ENCODE measurements around the gene KRT4. TPM values are rescaled to one million over a fixed set of nuclear protein-coding genes. Genes with fewer than 3 reads are reported as not detected.
"Not testable (repeated sequence)": the region's sequence is repeated elsewhere in the genome, so short reads cannot be mapped to it uniquely, and the experiment has no call there.

KRT4 gene
- total RNA-seq, 3 donors from 2014 or later: not detected

- H3K4me1 Mint-ChIP-seq (ENCODE audit: low read depth): no peaks in the 10 kb centered on the region
- no peak for ATAC-seq
- H3K36me3 Mint-ChIP-seq (ENCODE audit: insufficient read depth): no peaks in the 10 kb centered on the region
- no peak overlapping the region for H3K4me3 Mint-ChIP-seq
- no peaks in the 10 kb centered on the region for H3K9me3 Mint-ChIP-seq
- H3K27me3 Mint-ChIP-seq (ENCODE audit: low read depth): no peaks in the 10 kb centered on the region
- no peak for DNase-seq
Observed at GRCh38 chr12:52798003-52798670, 15.8 kb downstream of the KRT4 start.

GRCh38 chr12:52797529-52797894, 16.4 kb downstream of the KRT4 start:
- Mint-ChIP-seq H3K27me3 (ENCODE audit: low read depth) (no peaks in the 10 kb centered on the region), H3K9me3 (no peaks in the 10 kb centered on the region), H3K4me1 (ENCODE audit: low read depth) (no peaks in the 10 kb centered on the region), H3K4me3 (no peak overlapping the region), H3K36me3 (ENCODE audit: insufficient read depth) (no peaks in the 10 kb centered on the region)
- ATAC-seq: no peak
- no peak for DNase-seq

- no peak for DNase-seq
- ATAC-seq: no peak
- Mint-ChIP-seq H3K9me3 (no peaks in the 10 kb centered on the region), H3K4me3 (no peak overlapping the region), H3K27me3 (ENCODE audit: low read depth) (no peaks in the 10 kb centered on the region), H3K36me3 (ENCODE audit: insufficient read depth) (no peaks in the 10 kb centered on the region), H3K4me1 (ENCODE audit: low read depth) (no peaks in the 10 kb centered on the region)
Observed at GRCh38 chr12:52796839-52797528, 16.9 kb downstream of the KRT4 start.

GRCh38 chr12:52796429-52796794, 17.5 kb downstream of the KRT4 start:
- no peaks in the 10 kb centered on the region for H3K4me1 Mint-ChIP-seq (ENCODE audit: low read depth)
- peaks cover 4% of the 10 kb centered on the region for H3K27me3 Mint-ChIP-seq (ENCODE audit: low read depth)
- no peaks in the 10 kb centered on the region for H3K36me3 Mint-ChIP-seq (ENCODE audit: insufficient read depth)
- H3K4me3 Mint-ChIP-seq: no peak overlapping the region
- H3K9me3 Mint-ChIP-seq: no peaks in the 10 kb centered on the region
- DNase-seq: no peak
- no peak for ATAC-seq

GRCh38 chr12:52795694-52796428, 18.1 kb downstream of the KRT4 start, which contains the start of gene KRT3:
Gene KRT3, minus strand, starts transcription at chr12:52796117. Its CDS starts 75 bp downstream, at chr12:52796042.
- DNase-seq: no peak
- no peaks in the 10 kb centered on the region for H3K4me1 Mint-ChIP-seq (ENCODE audit: low read depth)
- ATAC-seq: no peak
- no peak within 1 kb of the TSS for H3K4me3 Mint-ChIP-seq
- no peaks in the 10 kb centered on the region for H3K9me3 Mint-ChIP-seq
- H3K36me3 Mint-ChIP-seq (ENCODE audit: insufficient read depth): no peaks in the 10 kb centered on the region
- H3K27me3 Mint-ChIP-seq (ENCODE audit: low read depth): peaks cover 4% of the 10 kb centered on the region

GRCh38 chr12:52795332-52795674, 18.6 kb downstream of the KRT4 start:
- not testable (repeated sequence) for H3K9me3 Mint-ChIP-seq; ATAC-seq; H3K36me3 Mint-ChIP-seq (ENCODE audit: insufficient read depth); DNase-seq; H3K27me3 Mint-ChIP-seq (ENCODE audit: low read depth); H3K4me1 Mint-ChIP-seq (ENCODE audit: low read depth); H3K4me3 Mint-ChIP-seq

- H3K4me3 Mint-ChIP-seq: no peak overlapping the region
Observed at GRCh38 chr12:52794479-52795331, 19.2 kb downstream of the KRT4 start.

GRCh38 chr12:52792185-52793029, 21.5 kb downstream of the KRT4 start:
- no peaks in the 10 kb centered on the region for H3K36me3 Mint-ChIP-seq (ENCODE audit: insufficient read depth)
- DNase-seq (no peak), ATAC-seq (no peak)
- H3K4me1 Mint-ChIP-seq (ENCODE audit: low read depth): peaks cover 7% of the 10 kb centered on the region
- H3K9me3 Mint-ChIP-seq: no peaks in the 10 kb centered on the region
- H3K27me3 Mint-ChIP-seq (ENCODE audit: low read depth): peaks cover 26% of the 10 kb centered on the region
- H3K4me3 Mint-ChIP-seq: no peak overlapping the region

More at GRCh38 chr12:52794479-52795331, 19.2 kb downstream of the KRT4 start:
- Mint-ChIP-seq H3K36me3 (ENCODE audit: insufficient read depth) (no peaks in the 10 kb centered on the region), H3K27me3 (ENCODE audit: low read depth) (peaks cover 14% of the 10 kb centered on the region), H3K9me3 (no peaks in the 10 kb centered on the region), H3K4me1 (ENCODE audit: low read depth) (no peaks in the 10 kb centered on the region)
- ATAC-seq: peak in 1 of 2 donors; percentile 56
- DNase-seq: no peak

GRCh38 chr12:52791271-52792184, 22.4 kb downstream of the KRT4 start:
- ATAC-seq (no peak), DNase-seq (no peak)
- Mint-ChIP-seq H3K9me3 (no peaks in the 10 kb centered on the region), H3K27me3 (ENCODE audit: low read depth) (peaks cover 26% of the 10 kb centered on the region), H3K4me3 (no peak overlapping the region), H3K4me1 (ENCODE audit: low read depth) (peaks cover 7% of the 10 kb centered on the region), H3K36me3 (ENCODE audit: insufficient read depth) (no peaks in the 10 kb centered on the region)

GRCh38 chr12:52790427-52791270, 23.3 kb downstream of the KRT4 start:
- Mint-ChIP-seq H3K9me3 (peaks cover 2% of the 10 kb centered on the region), H3K27me3 (ENCODE audit: low read depth) (peaks cover 26% of the 10 kb centered on the region), H3K4me1 (ENCODE audit: low read depth) (peaks cover 7% of the 10 kb centered on the region), H3K36me3 (ENCODE audit: insufficient read depth) (no peaks in the 10 kb centered on the region), H3K4me3 (no peak overlapping the region)
- no peak for ATAC-seq
- no peak for DNase-seq

GRCh38 chr12:52789637-52790426, 24.1 kb downstream of the KRT4 start:
- Mint-ChIP-seq H3K4me3 (peak overlapping the region; percentile 8), H3K36me3 (ENCODE audit: insufficient read depth) (no peaks in the 10 kb centered on the region), H3K27me3 (ENCODE audit: low read depth) (peaks cover 31% of the 10 kb centered on the region), H3K9me3 (peaks cover 3% of the 10 kb centered on the region), H3K4me1 (ENCODE audit: low read depth) (peaks cover 7% of the 10 kb centered on the region)
- DNase-seq (no peak), ATAC-seq (peak in 1 of 2 donors; percentile 25)

All from activated T-cell treated with anti-CD3 and anti-CD28 coated beads, Interleukin-2, amount 50 U/mL, for 4 hours (primary cell).